Measurements from ENCODE around the gene IDH2. TPM values are rescaled to one million over a fixed set of nuclear protein-coding genes. Genes with fewer than 3 reads are reported as not detected.

IDH2 gene
- polyA plus RNA-seq, 1 donor from 2014 or later: 84.7 TPM

GRCh38 chr15:90090226-90090848 is 11.9 kb downstream of the IDH2 start:
- Histone ChIP-seq H3K9ac (ENCODE audit: low read length) (no peak overlapping the region), H3K4me2 (ENCODE audit: low read length) (no peak overlapping the region), H3K27me3 (ENCODE audit: insufficient read depth, low read depth, low read length) (no peaks in the 10 kb centered on the region), H3K9me3 (ENCODE audit: low read length) (no peaks in the 10 kb centered on the region), H3K27ac (ENCODE audit: low read length) (no peak overlapping the region), H3K4me3 (ENCODE audit: low read length) (no peak overlapping the region), H2AFZ (ENCODE audit: low read depth, low read length) (no peak overlapping the region), H3K36me3 (ENCODE audit: insufficient read depth, low read length) (no peaks in the 10 kb centered on the region), H3K9me2 (ENCODE audit: insufficient read depth, low read length) (no peaks in the 10 kb centered on the region), H3F3A (ENCODE audit: insufficient read depth, low read length, poor library complexity, severe bottlenecking) (no peaks in the 10 kb centered on the region), H4K20me1 (ENCODE audit: insufficient read depth) (no peaks in the 10 kb centered on the region), H3K79me2 (replicated peaks; ENCODE audit: insufficient read depth, low read length) (peaks cover 8% of the 10 kb centered on the region)
- no peak for TF ChIP-seq RAD21 (conservative IDR thresholded peaks at IDR 0.05)
- no peak for TF ChIP-seq TAF1 (IDR thresholded peaks at IDR 0.05; ENCODE audit: low read depth)
- no peak for TF ChIP-seq EZH2 (IDR thresholded peaks at IDR 0.05; ENCODE audit: borderline replicate concordance, insufficient read depth, low read length, poor library complexity, severe bottlenecking)
- TF ChIP-seq REST (IDR thresholded peaks at IDR 0.05; ENCODE audit: borderline replicate concordance): no peak
- no peak for TF ChIP-seq POLR2AphosphoS5 (IDR thresholded peaks at IDR 0.05)
- no peak for TF ChIP-seq SMC3 (conservative IDR thresholded peaks at IDR 0.05; ENCODE audit: poor library complexity)
- TF ChIP-seq CTCF (IDR thresholded peaks at IDR 0.05; ENCODE audit: poor library complexity, severe bottlenecking): no peak
- TF ChIP-seq MXI1 (conservative IDR thresholded peaks at IDR 0.05; ENCODE audit: poor library complexity, severe bottlenecking): no peak
- no peak for TF ChIP-seq EP300 (conservative IDR thresholded peaks at IDR 0.05; ENCODE audit: poor library complexity, severe bottlenecking)

GRCh38 chr15:90087454-90088154 is 14.7 kb downstream of the IDH2 start:
- Histone ChIP-seq H3K9me3 (ENCODE audit: low read length) (no peaks in the 10 kb centered on the region), H3K36me3 (ENCODE audit: insufficient read depth, low read length) (peaks cover 4% of the 10 kb centered on the region), H2AFZ (ENCODE audit: low read depth, low read length) (no peak overlapping the region), H3K4me2 (ENCODE audit: low read length) (no peak overlapping the region), H3F3A (ENCODE audit: insufficient read depth, low read length, poor library complexity, severe bottlenecking) (no peaks in the 10 kb centered on the region), H3K9me2 (ENCODE audit: insufficient read depth, low read length) (no peaks in the 10 kb centered on the region), H3K27me3 (ENCODE audit: insufficient read depth, low read depth, low read length) (no peaks in the 10 kb centered on the region), H3K4me3 (ENCODE audit: low read length) (no peak overlapping the region), H3K27ac (ENCODE audit: low read length) (no peak overlapping the region), H3K79me2 (replicated peaks; ENCODE audit: insufficient read depth, low read length) (no peaks in the 10 kb centered on the region), H3K9ac (ENCODE audit: low read length) (no peak overlapping the region), H4K20me1 (ENCODE audit: insufficient read depth) (no peaks in the 10 kb centered on the region)
- TF ChIP-seq TAF1 (IDR thresholded peaks at IDR 0.05; ENCODE audit: low read depth) (no peak), RAD21 (conservative IDR thresholded peaks at IDR 0.05) (no peak), SMC3 (conservative IDR thresholded peaks at IDR 0.05; ENCODE audit: poor library complexity) (no peak), POLR2AphosphoS5 (IDR thresholded peaks at IDR 0.05) (no peak), MXI1 (conservative IDR thresholded peaks at IDR 0.05; ENCODE audit: poor library complexity, severe bottlenecking) (no peak), EZH2 (IDR thresholded peaks at IDR 0.05; ENCODE audit: borderline replicate concordance, insufficient read depth, low read length, poor library complexity, severe bottlenecking) (no peak), EP300 (conservative IDR thresholded peaks at IDR 0.05; ENCODE audit: poor library complexity, severe bottlenecking) (no peak), CTCF (IDR thresholded peaks at IDR 0.05; ENCODE audit: poor library complexity, severe bottlenecking) (no peak), REST (IDR thresholded peaks at IDR 0.05; ENCODE audit: borderline replicate concordance) (no peak)

Measured in neural cell (in vitro differentiated cells).